Nephron progenitor cell (in vitro differentiated cells): Measurements from ENCODE around the gene BTF3L4.
A peak's percentile ranks its signal among the peaks of the same experiment; 100 is the strongest.

ENCODE experiments used
- DNase-seq: peaks from one replicate; pipeline ENCODE4 v3.0.0; 2021
- H3K27ac Mint-ChIP-seq: 2 replicates; pipeline ENCODE4 v1.8.0; 2021; ENCODE audit warnings: mild to moderate bottlenecking, moderate library complexity, mixed read lengths
- H3K27me3 Mint-ChIP-seq: 2 replicates; pipeline ENCODE4 v1.8.0; 2021; ENCODE audit warnings: mild to moderate bottlenecking, low read depth, mixed read lengths; ENCODE audit not compliant: poor library complexity
- H3K36me3 Mint-ChIP-seq: 2 replicates; pipeline ENCODE4 v1.8.0; 2021; ENCODE audit warnings: low read depth, mixed read lengths
- H3K4me1 Mint-ChIP-seq: 2 replicates; pipeline ENCODE4 v1.8.0; 2021; ENCODE audit warnings: mixed read lengths
- H3K4me3 Mint-ChIP-seq: 2 replicates; pipeline ENCODE4 v1.8.0; 2021; ENCODE audit warnings: mild to moderate bottlenecking, moderate library complexity, mixed read lengths
- H3K9me3 Mint-ChIP-seq: 2 replicates; pipeline ENCODE4 v1.8.0; 2021; ENCODE audit warnings: mild to moderate bottlenecking, moderate library complexity, mixed read lengths
- TF ChIP-seq, protein P1 (sequence below): fragments of 200-600 bp; sonication (generic); IDR thresholded peaks from 2 replicates; pipeline ENCODE4 v1.5.0; 2021; ENCODE audit warnings: antibody characterized with exemption

BTF3L4 gene

DNA sequence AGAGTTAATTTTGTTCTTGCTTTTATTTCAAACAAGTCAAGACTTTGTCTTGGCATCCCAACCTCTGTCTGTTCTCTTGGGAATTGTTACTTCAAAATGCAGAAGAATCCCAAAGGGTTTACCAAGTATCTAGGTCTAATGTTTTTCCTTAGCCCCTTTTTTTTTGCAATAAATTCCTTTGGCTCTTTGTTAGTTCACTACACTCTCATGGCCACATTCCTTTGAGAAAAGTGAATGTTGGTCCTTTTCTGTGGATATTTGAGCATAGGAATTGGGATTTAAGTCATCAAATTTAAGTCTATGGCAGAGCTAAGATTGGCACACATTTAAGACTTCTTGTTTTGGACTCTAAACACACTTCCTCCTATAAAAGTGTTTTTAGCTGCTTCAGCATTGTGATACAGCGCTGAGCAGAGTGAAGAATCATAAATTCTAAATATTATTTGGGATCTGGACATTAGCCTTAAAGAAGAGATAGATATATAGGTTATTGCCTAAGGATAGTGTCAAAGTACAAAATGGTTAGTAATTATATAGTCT, 1.9 kb downstream of the BTF3L4 start:
- TF ChIP-seq, protein P1, sequence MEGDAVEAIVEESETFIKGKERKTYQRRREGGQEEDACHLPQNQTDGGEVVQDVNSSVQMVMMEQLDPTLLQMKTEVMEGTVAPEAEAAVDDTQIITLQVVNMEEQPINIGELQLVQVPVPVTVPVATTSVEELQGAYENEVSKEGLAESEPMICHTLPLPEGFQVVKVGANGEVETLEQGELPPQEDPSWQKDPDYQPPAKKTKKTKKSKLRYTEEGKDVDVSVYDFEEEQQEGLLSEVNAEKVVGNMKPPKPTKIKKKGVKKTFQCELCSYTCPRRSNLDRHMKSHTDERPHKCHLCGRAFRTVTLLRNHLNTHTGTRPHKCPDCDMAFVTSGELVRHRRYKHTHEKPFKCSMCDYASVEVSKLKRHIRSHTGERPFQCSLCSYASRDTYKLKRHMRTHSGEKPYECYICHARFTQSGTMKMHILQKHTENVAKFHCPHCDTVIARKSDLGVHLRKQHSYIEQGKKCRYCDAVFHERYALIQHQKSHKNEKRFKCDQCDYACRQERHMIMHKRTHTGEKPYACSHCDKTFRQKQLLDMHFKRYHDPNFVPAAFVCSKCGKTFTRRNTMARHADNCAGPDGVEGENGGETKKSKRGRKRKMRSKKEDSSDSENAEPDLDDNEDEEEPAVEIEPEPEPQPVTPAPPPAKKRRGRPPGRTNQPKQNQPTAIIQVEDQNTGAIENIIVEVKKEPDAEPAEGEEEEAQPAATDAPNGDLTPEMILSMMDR = no peak
- Mint-ChIP-seq H3K4me1 (peaks cover 43% of the 10 kb centered on the region), H3K9me3 (no peaks in the 10 kb centered on the region), H3K36me3 (peaks cover 36% of the 10 kb centered on the region), H3K27ac (no peak overlapping the region), H3K27me3 (peaks cover 3% of the 10 kb centered on the region), H3K4me3 (peak overlapping the region; percentile 97)
- no peak for DNase-seq

DNA sequence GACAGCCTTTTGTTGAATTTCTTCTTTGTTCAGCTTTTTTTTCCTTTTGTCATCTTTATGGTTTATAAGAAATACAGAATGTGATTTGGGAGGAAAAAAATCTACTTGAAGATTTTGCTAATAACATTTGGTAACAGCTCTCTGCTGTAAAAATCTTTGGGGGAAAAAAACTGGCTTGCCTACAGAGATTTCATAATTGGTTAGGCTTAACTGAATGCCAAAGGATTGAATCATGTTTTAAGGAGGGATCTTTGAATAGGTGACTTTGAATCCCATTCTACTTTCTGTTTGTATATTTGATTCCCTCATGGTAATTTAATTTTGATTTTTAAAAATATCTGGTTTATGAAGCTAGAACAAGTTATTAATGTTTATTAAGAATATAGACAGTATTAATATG, 3.2 kb downstream of the BTF3L4 start:
- H3K4me3 Mint-ChIP-seq = no peak overlapping the region
- no peak overlapping the region for H3K27ac Mint-ChIP-seq
- H3K4me1 Mint-ChIP-seq = peaks cover 29% of the 10 kb centered on the region
- peaks cover 3% of the 10 kb centered on the region for H3K27me3 Mint-ChIP-seq
- H3K9me3 Mint-ChIP-seq = no peaks in the 10 kb centered on the region
- DNase-seq = no peak
- TF ChIP-seq, protein P1 = no peak
- H3K36me3 Mint-ChIP-seq = peaks cover 45% of the 10 kb centered on the region

DNA sequence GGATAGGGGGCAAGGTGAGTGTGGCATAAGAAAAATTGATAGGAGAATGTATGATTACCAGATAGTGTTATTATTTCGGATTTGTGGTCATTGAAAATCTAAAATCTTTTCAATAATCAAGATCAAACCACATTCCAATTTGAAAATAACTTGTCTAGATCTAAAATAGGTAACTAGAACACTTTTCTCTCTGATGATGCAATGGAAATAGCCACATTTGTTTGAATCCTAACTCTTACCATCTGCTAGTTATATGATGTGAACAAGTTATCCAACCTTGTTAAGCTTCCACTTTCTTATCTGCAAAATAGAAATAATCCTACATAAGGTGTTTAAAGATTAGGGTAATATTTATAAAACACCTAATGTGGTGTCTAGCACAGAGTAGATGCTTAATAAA, 3.8 kb downstream of the BTF3L4 start:
- peaks cover 3% of the 10 kb centered on the region for H3K27me3 Mint-ChIP-seq
- H3K4me3 Mint-ChIP-seq = no peak overlapping the region
- H3K36me3 Mint-ChIP-seq = peaks cover 51% of the 10 kb centered on the region
- DNase-seq = no peak
- TF ChIP-seq, protein P1 = no peak
- no peak overlapping the region for H3K27ac Mint-ChIP-seq
- H3K4me1 Mint-ChIP-seq = peaks cover 24% of the 10 kb centered on the region
- H3K9me3 Mint-ChIP-seq = no peaks in the 10 kb centered on the region

DNA sequence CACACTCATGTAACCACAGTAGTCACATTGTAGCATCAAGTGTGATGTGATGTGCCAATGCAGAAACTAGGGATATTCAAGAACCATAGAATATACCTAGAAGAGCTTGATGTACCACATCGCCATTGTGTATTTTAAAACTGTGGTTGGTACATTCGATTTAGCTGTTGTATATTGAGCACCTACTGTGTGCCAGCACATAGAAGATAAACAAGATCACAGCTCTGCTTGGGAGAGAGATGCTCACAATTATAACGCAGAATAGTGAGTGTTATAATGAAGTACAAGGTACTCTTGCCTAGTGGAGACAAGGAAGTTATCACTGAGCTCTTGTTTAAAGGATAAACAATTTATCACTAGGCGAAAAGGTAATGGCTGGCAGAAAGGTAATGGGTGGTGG, 4.7 kb downstream of the BTF3L4 start:
- Mint-ChIP-seq H3K27ac (no peak overlapping the region), H3K4me3 (no peak overlapping the region), H3K4me1 (peaks cover 23% of the 10 kb centered on the region), H3K36me3 (peaks cover 60% of the 10 kb centered on the region), H3K27me3 (no peaks in the 10 kb centered on the region), H3K9me3 (no peaks in the 10 kb centered on the region)
- TF ChIP-seq, protein P1 = no peak
- no peak for DNase-seq

DNA sequence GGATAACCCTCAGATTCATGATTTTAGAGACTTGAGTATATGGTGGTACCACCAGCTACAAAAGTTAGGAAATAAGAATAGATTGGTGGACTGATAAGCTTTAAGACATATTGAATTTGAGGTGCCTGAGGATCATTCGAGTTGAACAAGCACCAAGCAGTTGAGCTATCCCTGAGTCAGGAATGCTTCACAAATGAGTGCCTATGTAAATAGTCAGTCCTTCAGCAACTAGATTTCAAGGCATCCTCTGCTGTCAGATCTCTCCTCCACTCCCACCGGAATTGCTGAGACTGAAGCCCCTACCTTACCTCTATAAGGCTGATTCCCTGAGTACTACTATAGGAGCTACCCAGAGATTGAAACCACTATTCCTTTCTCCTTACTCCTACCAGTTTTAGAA, 7.1 kb downstream of the BTF3L4 start:
- Mint-ChIP-seq H3K9me3 (no peaks in the 10 kb centered on the region), H3K4me3 (no peak overlapping the region), H3K27ac (peak overlapping the region; percentile 22), H3K27me3 (no peaks in the 10 kb centered on the region), H3K4me1 (peaks cover 12% of the 10 kb centered on the region), H3K36me3 (peaks cover 68% of the 10 kb centered on the region)
- TF ChIP-seq, protein P1 = no peak
- DNase-seq = no peak

DNA sequence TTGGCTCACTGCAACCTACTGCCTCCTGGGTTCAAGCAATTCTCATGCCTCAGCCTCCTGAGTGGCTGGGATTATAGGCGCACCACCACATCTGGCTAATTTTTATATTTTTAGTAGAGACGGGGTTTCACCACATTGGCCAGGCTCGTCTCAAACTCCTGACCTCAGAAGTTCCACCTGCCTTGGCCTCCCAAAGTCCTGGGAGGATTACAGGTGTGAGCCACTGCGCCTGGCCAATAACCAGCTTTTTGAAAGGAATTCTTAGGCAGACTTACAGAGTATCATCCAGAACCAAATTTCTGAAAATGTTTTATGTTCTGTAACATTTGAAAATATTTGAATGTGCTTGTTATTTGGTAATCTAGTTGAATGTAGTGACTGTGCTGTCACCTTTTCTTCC, 14.6 kb downstream of the BTF3L4 start:
- TF ChIP-seq, protein P1 = no peak

More for the DNA sequence above, 14.6 kb downstream of the BTF3L4 start:
- no peak for DNase-seq
- Mint-ChIP-seq H3K4me3 (no peak overlapping the region), H3K36me3 (peaks cover 49% of the 10 kb centered on the region), H3K9me3 (peaks cover 4% of the 10 kb centered on the region), H3K4me1 (no peaks in the 10 kb centered on the region), H3K27ac (no peak overlapping the region), H3K27me3 (no peaks in the 10 kb centered on the region)
